GM18498 (cell line): ENCODE data around the gene ACP1.

Experiments
- ATAC-seq: cut with Tn5 transposase; IDR thresholded peaks from one replicate; pipeline ENCODE4 v1.9.1; 2021; ENCODE audit warnings: mild to moderate bottlenecking, moderate library complexity; ENCODE audit not compliant: unreplicated experiment

Gene ACP1

GRCh38 chr2:264493-265468 is at the start of gene ACP1:
Gene ACP1, plus strand, starts transcription at chr2:264947. Its CDS starts 18 bp downstream, at chr2:264965.
- peak; percentile 92 for ATAC-seq

- no peak for ATAC-seq
Observed at GRCh38 chr2:216068-216467, 48.7 kb upstream of the ACP1 start.

- ATAC-seq, result no peak
Observed at GRCh38 chr2:223451-223850, 41.3 kb upstream of the ACP1 start.

- ATAC-seq, result no peak
Observed at GRCh38 chr2:223971-224760, 40.6 kb upstream of the ACP1 start.

- no peak for ATAC-seq
Observed at GRCh38 chr2:228115-228514, 36.6 kb upstream of the ACP1 start.

- ATAC-seq, result no peak
Observed at GRCh38 chr2:228518-229278, 36.0 kb upstream of the ACP1 start.

- no peak for ATAC-seq
Observed at GRCh38 chr2:231521-232185, 33.1 kb upstream of the ACP1 start.

- ATAC-seq, result no peak
Observed at GRCh38 chr2:233030-233429, 31.7 kb upstream of the ACP1 start.

GRCh38 chr2:234421-234820 is 30.3 kb upstream of the ACP1 start:
- no peak for ATAC-seq

GRCh38 chr2:236993-237539 is 27.7 kb upstream of the ACP1 start:
- no peak for ATAC-seq

GRCh38 chr2:237878-238277 is 26.9 kb upstream of the ACP1 start:
- ATAC-seq, result no peak

- no peak for ATAC-seq
Observed at GRCh38 chr2:238431-238830, 26.3 kb upstream of the ACP1 start.

- no peak for ATAC-seq
Observed at GRCh38 chr2:238869-239268, 25.9 kb upstream of the ACP1 start.

GRCh38 chr2:244547-244946 is 20.2 kb upstream of the ACP1 start:
- no peak for ATAC-seq

- ATAC-seq, result peak; percentile 64
Observed at GRCh38 chr2:246489-247144, 18.1 kb upstream of the ACP1 start.

GRCh38 chr2:248724-249123 is 16.0 kb upstream of the ACP1 start:
- no peak for ATAC-seq

GRCh38 chr2:249538-250042 is 15.2 kb upstream of the ACP1 start:
- no peak for ATAC-seq

GRCh38 chr2:252001-252602 is 12.6 kb upstream of the ACP1 start:
- ATAC-seq, result no peak

- no peak for ATAC-seq
Observed at GRCh38 chr2:253202-253638, 11.5 kb upstream of the ACP1 start.
